HEK293 (cell line): ENCODE data around the gene PHF19.

ENCODE experiments used
- CTCF ChIP-seq: fragments of 450-650 bp; formaldehyde crosslinking; IDR thresholded peaks from 2 replicates; pipeline ENCODE4 v1.5.1; 2016; ENCODE audit warnings: missing biosample characterization, missing genetic modification characterization
- SETDB1 ChIP-seq: IDR thresholded peaks from one replicate; pipeline ENCODE4 v1.6.1; 2017; ENCODE audit warnings: mild to moderate bottlenecking, low read length, moderate library complexity, mixed read lengths; ENCODE audit not compliant: insufficient read length
- ZBTB17 ChIP-seq: fragments of 450-650 bp; formaldehyde crosslinking; IDR thresholded peaks from 2 replicates; pipeline ENCODE4 v1.5.1; 2016; ENCODE audit warnings: missing biosample characterization, missing genetic modification characterization
- ZBTB49 ChIP-seq: fragments of 450-650 bp; formaldehyde crosslinking; IDR thresholded peaks from 2 replicates; pipeline ENCODE4 v1.5.1; 2016; ENCODE audit warnings: missing biosample characterization, missing genetic modification characterization, low read depth
- ZNF423 ChIP-seq: fragments of 450-650 bp; formaldehyde crosslinking; IDR thresholded peaks from 2 replicates; pipeline ENCODE4 v1.5.1; 2016; ENCODE audit warnings: missing biosample characterization, missing genetic modification characterization
- ZNF544 ChIP-seq: fragments of 450-650 bp; formaldehyde crosslinking; IDR thresholded peaks from 2 replicates; pipeline ENCODE4 v1.5.0; 2017; ENCODE audit warnings: missing biosample characterization, missing genetic modification characterization
- ZNF843 ChIP-seq: fragments of 450-650 bp; formaldehyde crosslinking; IDR thresholded peaks from 2 replicates; pipeline ENCODE4 v1.5.1; 2016; ENCODE audit warnings: missing biosample characterization, missing genetic modification characterization
- ZSCAN30 ChIP-seq: fragments of 450-650 bp; IDR thresholded peaks from 2 replicates; pipeline ENCODE4 v1.5.1; 2018; ENCODE audit warnings: missing biosample characterization, mild to moderate bottlenecking, missing genetic modification characterization, moderate library complexity
- TF ChIP-seq, protein P1 (sequence below): fragments of 450-650 bp; formaldehyde crosslinking; IDR thresholded peaks from 2 replicates; pipeline ENCODE4 v1.5.0; 2017; ENCODE audit warnings: missing biosample characterization, missing genetic modification characterization, borderline replicate concordance

- no peak for TF ChIP-seq CTCF
- TF ChIP-seq, protein P1, sequence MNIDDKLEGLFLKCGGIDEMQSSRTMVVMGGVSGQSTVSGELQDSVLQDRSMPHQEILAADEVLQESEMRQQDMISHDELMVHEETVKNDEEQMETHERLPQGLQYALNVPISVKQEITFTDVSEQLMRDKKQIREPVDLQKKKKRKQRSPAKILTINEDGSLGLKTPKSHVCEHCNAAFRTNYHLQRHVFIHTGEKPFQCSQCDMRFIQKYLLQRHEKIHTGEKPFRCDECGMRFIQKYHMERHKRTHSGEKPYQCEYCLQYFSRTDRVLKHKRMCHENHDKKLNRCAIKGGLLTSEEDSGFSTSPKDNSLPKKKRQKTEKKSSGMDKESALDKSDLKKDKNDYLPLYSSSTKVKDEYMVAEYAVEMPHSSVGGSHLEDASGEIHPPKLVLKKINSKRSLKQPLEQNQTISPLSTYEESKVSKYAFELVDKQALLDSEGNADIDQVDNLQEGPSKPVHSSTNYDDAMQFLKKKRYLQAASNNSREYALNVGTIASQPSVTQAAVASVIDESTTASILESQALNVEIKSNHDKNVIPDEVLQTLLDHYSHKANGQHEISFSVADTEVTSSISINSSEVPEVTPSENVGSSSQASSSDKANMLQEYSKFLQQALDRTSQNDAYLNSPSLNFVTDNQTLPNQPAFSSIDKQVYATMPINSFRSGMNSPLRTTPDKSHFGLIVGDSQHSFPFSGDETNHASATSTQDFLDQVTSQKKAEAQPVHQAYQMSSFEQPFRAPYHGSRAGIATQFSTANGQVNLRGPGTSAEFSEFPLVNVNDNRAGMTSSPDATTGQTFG (tag by site-specific recombination) = no peak
- TF ChIP-seq ZBTB17 = no peak
- no peak for TF ChIP-seq ZBTB49 (tag by site-specific recombination)
- no peak for TF ChIP-seq SETDB1
- TF ChIP-seq ZNF544 (tag by site-specific recombination) = no peak
- TF ChIP-seq ZNF843 (tag by site-specific recombination) = no peak
- TF ChIP-seq ZSCAN30 = no peak
- TF ChIP-seq ZNF423 = no peak
Observed at GRCh38 chr9:120883608-120883996, 6.6 kb upstream of the PHF19 start.
